K562 (cell line): ENCODE data around the gene TBL1XR1. TPM values are rescaled to one million over a fixed set of nuclear protein-coding genes. Genes with fewer than 3 reads are reported as not detected.

Source experiments
- ATAC-seq: fragments of 200-7000 bp; cut with Tn5 transposase; 3 replicates; pipeline ENCODE4 v1.9.1; 2020; ENCODE audit warnings: moderate library complexity
- BruUV-seq: library from RNA; stranded (reverse); fragments of 400-500 nt; replicated peaks from 2 replicates; lab custom pipeline; 2021; lab: Mats Ljungman, UMichigan
- CTCF ChIA-PET: fragments of 300-600 bp; formaldehyde crosslinking; extraction: SDS; loops from one replicate; lab custom pipeline; 2021; ENCODE audit warnings: low intra/inter-chr PET ratio; lab: Yijun Ruan, JAX
- POLR2A ChIA-PET: fragments of 300-600, 350-650 bp; sonication (Branson Sonifier 250); formaldehyde crosslinking; extraction: SDS; loops from one replicate; lab custom pipeline; 2021; ENCODE audit warnings: antibody characterized with exemption, inconsistent platforms; lab: Yijun Ruan, JAX
- DNase-seq, 4 experiments: peaks; one replicate each; pipeline versions ENCODE4 v3.0.0 to v3.0.0-alpha.2; 2011 to 2018; ENCODE audit warnings: low spot score in 3 of 4, mixed read lengths in 3 of 4; ENCODE audit errors: extremely low read depth in 1 of 4
- FAIRE-seq: peaks from 2 replicates; lab custom pipeline; 2011; peaks lifted over from hg19 to GRCh38; lab: Jason Lieb, UNC
- H2AFZ ChIP-seq: 2 replicates; pipeline ENCODE4 v1.6.0; 2011; ENCODE audit warnings: low read depth, low read length, control low read depth, inconsistent platforms
- H3K27ac ChIP-seq: fragments of 200-600 bp; 3 replicates; pipeline ENCODE4 v1.8.0; 2011; ENCODE audit warnings: low read depth, mild to moderate bottlenecking, control low read depth, inconsistent platforms, low read length, moderate library complexity, mixed read lengths; ENCODE audit errors: extremely low read depth
- H3K27me3 ChIP-seq, 2 experiments: fragments of 300-600 bp in 1 of 2; 2 replicates in 1 of 2; 3 replicates in 1 of 2; pipeline versions ENCODE4 v1.6.0 to v1.8.0; 2011; ENCODE audit warnings: inconsistent platforms in 2 of 2, low read length in 2 of 2, mild to moderate bottlenecking in 1 of 2, mixed read lengths in 1 of 2, moderate library complexity in 1 of 2; ENCODE audit not compliant: control insufficient read depth in 2 of 2, insufficient read depth in 2 of 2
- H3K36me3 ChIP-seq: fragments of 300-600 bp; 3 replicates; pipeline ENCODE4 v1.8.0; 2011; ENCODE audit warnings: mild to moderate bottlenecking, low read length, inconsistent platforms; ENCODE audit not compliant: control insufficient read depth, insufficient read depth
- H3K4me1 ChIP-seq, 2 experiments: fragments of 200-600 bp in 1 of 2; replicated peaks in 1 of 2; 2 replicates in 1 of 2; 3 replicates in 1 of 2; pipeline versions ENCODE4 v1.5.1 to v1.8.0; 2011; ENCODE audit warnings: inconsistent platforms in 2 of 2, low read length in 2 of 2, mild to moderate bottlenecking in 1 of 2, mixed read lengths in 1 of 2, moderate library complexity in 1 of 2; ENCODE audit not compliant: control insufficient read depth in 2 of 2, insufficient read depth in 2 of 2
- H3K4me2 ChIP-seq: 2 replicates; pipeline ENCODE4 v1.6.1; 2011; ENCODE audit warnings: low read length, control low read depth, inconsistent platforms, mixed read lengths; ENCODE audit not compliant: insufficient read depth
- H3K4me3 ChIP-seq: fragments of 200-600 bp; sonication (generic), shearing (Covaris generic); 2 replicates; pipeline ENCODE4 v1.5.1; 2016; ENCODE audit warnings: control low read depth, inconsistent platforms
- H3K79me2 ChIP-seq: fragments of 200-600 bp; 3 replicates; pipeline ENCODE4 v1.8.0; 2011; ENCODE audit warnings: low read length, inconsistent platforms; ENCODE audit not compliant: control insufficient read depth, insufficient read depth
- H3K9ac ChIP-seq, 2 experiments: 2 replicates each; pipeline versions ENCODE4 v1.6.0 to v1.6.1; 2011; ENCODE audit warnings: low read depth in 2 of 2, low read length in 2 of 2, control low read depth in 1 of 2, inconsistent platforms in 1 of 2, mild to moderate bottlenecking in 1 of 2, mixed read lengths in 1 of 2; ENCODE audit not compliant: insufficient read depth in 1 of 2
- H3K9me1 ChIP-seq: one replicate; pipeline ENCODE4 v1.6.0; 2011; ENCODE audit warnings: inconsistent platforms, mild to moderate bottlenecking, low read length, moderate library complexity; ENCODE audit not compliant: control insufficient read depth, insufficient read depth
- H3K9me3 ChIP-seq: replicated peaks from 2 replicates; pipeline ENCODE4 v1.5.1; 2011; ENCODE audit warnings: low read depth, low read length, inconsistent platforms; ENCODE audit not compliant: control insufficient read depth, insufficient read depth
- H4K20me1 ChIP-seq: replicated peaks from 2 replicates; pipeline ENCODE4 v1.6.1; 2011; ENCODE audit warnings: low read length, inconsistent platforms, mixed read lengths; ENCODE audit not compliant: control insufficient read depth, insufficient read depth
- BRF1 ChIP-seq: IDR thresholded peaks from 3 replicates; pipeline ENCODE4 v1.6.1; 2011; ENCODE audit warnings: borderline replicate concordance, mild to moderate bottlenecking; ENCODE audit not compliant: insufficient read length; ENCODE audit errors: extremely low read depth
- DACH1 ChIP-seq: fragments of 450-650 bp; IDR thresholded peaks from 2 replicates; pipeline ENCODE4 v1.6.1; 2018; ENCODE audit not compliant: partially characterized antibody
- ERF ChIP-seq: fragments of 450-650 bp; formaldehyde crosslinking; IDR thresholded peaks from 2 replicates; pipeline ENCODE4 v1.4.0; 2020; ENCODE audit warnings: mild to moderate bottlenecking, mixed read lengths
- KDM5B ChIP-seq: fragments of 200-600 bp; sonication (generic); IDR thresholded peaks from 2 replicates; pipeline ENCODE4 v1.6.1; 2012; ENCODE audit warnings: low read depth, mild to moderate bottlenecking, moderate library complexity, low read length, control low read depth, inconsistent platforms; ENCODE audit not compliant: insufficient replicate concordance
- MAZ ChIP-seq, 2 experiments: fragments of 450-650 bp in 1 of 2; sonication (generic) in 1 of 2; formaldehyde crosslinking; IDR thresholded peaks in 1 of 2; conservative IDR thresholded peaks in 1 of 2; 2 replicates each; pipeline versions ENCODE4 v1.4.0 to v1.5.0; 2020; ENCODE audit warnings: mild to moderate bottlenecking in 1 of 2, missing genetic modification reagents in 1 of 2
- MEF2D ChIP-seq: conservative IDR thresholded peaks from 2 replicates; pipeline ENCODE4 v1.6.1; 2016; ENCODE audit warnings: low read depth, missing genetic modification characterization, missing compliant biosample characterization
- NFATC3 ChIP-seq: fragments of 450-650 bp; IDR thresholded peaks from 2 replicates; pipeline ENCODE4 v1.6.1; 2017; ENCODE audit warnings: mild to moderate bottlenecking
- POU5F1 ChIP-seq: fragments of 150-350 bp; IDR thresholded peaks from 2 replicates; pipeline ENCODE4 v1.6.1; 2014; ENCODE audit warnings: borderline replicate concordance, low read length, low read depth, mild to moderate bottlenecking; ENCODE audit not compliant: partially characterized antibody
- SAP30 ChIP-seq: fragments of 200-600 bp; sonication (generic); IDR thresholded peaks from 2 replicates; pipeline ENCODE4 v1.6.1; 2012; ENCODE audit warnings: borderline replicate concordance, low read depth, mild to moderate bottlenecking, moderate library complexity, low read length, control low read depth, inconsistent platforms; ENCODE audit not compliant: insufficient read depth, poor library complexity, severe bottlenecking
- ZC3H8 ChIP-seq: fragments of 450-650 bp; IDR thresholded peaks from 2 replicates; pipeline ENCODE4 v1.6.1; 2017
- ZEB2 ChIP-seq: fragments of 450-650 bp; IDR thresholded peaks from 2 replicates; pipeline ENCODE4 v1.6.1; 2016
- ZNF121 ChIP-seq: sonication (generic); formaldehyde crosslinking; conservative IDR thresholded peaks from 2 replicates; pipeline ENCODE4 v1.8.0; 2022; ENCODE audit warnings: missing genetic modification reagents
- ZNF764 ChIP-seq: fragments of 250-450 bp; sonication (Bioruptor Pico); IDR thresholded peaks from 2 replicates; pipeline ENCODE4 v1.4.0; 2020; ENCODE audit warnings: low read depth, mild to moderate bottlenecking, moderate library complexity
- WGBS: fragments of 100-300 bp; shearing (Covaris generic); methylation state at CpG from one replicate; pipeline ENCODE4 v1.1.6; 2016; ENCODE audit warnings: low coverage, mixed read lengths; ENCODE audit not compliant: insufficient coverage; ENCODE audit errors: missing lambda C conversion rate; 5-methylcytosine and 5-hydroxymethylcytosine counted together
- in situ Hi-C: fragments of 300-500 bp; cut with MboI; formaldehyde crosslinking; loops from 4 replicates; pipeline ENCODE4 v1.15.0; 2018; ENCODE audit warnings: inconsistent platforms, mixed read lengths
- intact Hi-C: fragments of 100-400 bp; cut with micrococcal nuclease; formaldehyde crosslinking; loops from 2 replicates; pipeline ENCODE4 v1.14.2; 2022
- polyA plus RNA-seq, 8 experiments: library from polyadenylated mRNA; depleted of rRNA in 4 of 8; stranded (reverse) in 5 of 8; unstranded in 3 of 8; fragments of >200 nt; fragmentation: Nextera tagmentation in 2 of 8; fragmentation: Illumina TruSeq in 1 of 8; extraction: Ambion mirVana in 2 of 8; extraction: Trizol in 1 of 8; gene quantifications; 2 replicates each; pipeline versions ENCODE4 v1.2.1 to v1.2.3, GENCODE V29; 2011 to 2014; ENCODE audit warnings: inconsistent platforms in 1 of 8, missing spikeins in 1 of 8
- total RNA-seq, 7 experiments: library from RNA; depleted of rRNA in 6 of 7; stranded (reverse); fragments of >200 nt in 6 of 7; fragmentation: Illumina TruSeq in 2 of 7; extraction: Trizol in 2 of 7; gene quantifications; 2 replicates each; pipeline versions ENCODE4 v1.2.1 to v1.2.3, GENCODE V29; 2011 to 2021; ENCODE audit warnings: low replicate concordance in 1 of 7
- TF ChIP-seq, protein P1 (sequence below): sonication (generic); formaldehyde crosslinking; IDR thresholded peaks from 2 replicates; pipeline ENCODE4 v1.8.0; 2022; ENCODE audit warnings: mild to moderate bottlenecking, missing genetic modification reagents
- TF ChIP-seq, protein P2 (sequence below): fragments of 450-650 bp; IDR thresholded peaks from 2 replicates; pipeline ENCODE4 v1.6.1; 2014; ENCODE audit warnings: low read depth, mild to moderate bottlenecking, moderate library complexity, borderline replicate concordance

Gene TBL1XR1
- total and polyA plus RNA-seq, 9 of the 15 experiments (the other 6 are each of a cell fraction or from before 2014, with no cell fraction given), result 19.6 to 171 (median 83.3) TPM

DNA sequence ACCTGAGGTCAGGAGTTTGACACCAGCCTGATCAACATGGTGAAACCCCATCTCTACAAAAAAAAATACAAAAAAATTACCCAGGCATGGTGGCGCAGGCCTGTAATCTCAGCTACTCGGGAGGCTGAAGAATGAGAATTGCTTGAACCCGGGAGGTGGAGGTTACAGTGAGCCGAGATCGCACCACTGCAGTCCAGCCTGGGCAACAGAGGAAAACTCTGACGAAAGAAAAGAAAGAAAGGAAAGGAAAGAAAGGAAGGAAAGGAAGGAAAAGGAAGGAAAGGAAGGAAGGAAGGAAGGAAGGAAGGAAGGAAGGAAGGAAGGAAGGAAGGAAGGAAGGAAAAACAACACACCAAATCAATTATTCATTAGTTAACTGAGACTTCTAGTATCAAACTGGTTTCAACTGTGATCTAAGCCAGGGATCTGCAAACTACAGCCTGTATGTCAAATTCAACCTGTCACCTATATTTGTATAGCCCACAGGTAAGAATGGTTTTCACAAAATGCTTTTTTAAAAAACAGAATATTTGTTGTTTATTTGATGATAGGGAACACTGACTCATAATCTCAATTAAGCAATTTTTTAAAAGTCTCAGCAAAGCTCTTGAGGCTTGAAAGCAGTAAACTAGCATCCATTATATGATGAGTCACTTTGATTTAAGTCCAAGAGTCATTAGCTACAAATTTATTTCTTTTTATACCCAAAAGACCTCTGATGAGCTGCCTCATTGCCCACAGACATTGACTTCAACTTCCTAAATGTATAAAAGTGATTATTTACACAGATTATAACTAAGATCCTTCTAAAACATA is 127.6 kb downstream of the TBL1XR1 start:
- ATAC-seq, result no peak
- no peaks in the 10 kb centered on the region; the same call in 1 of the 2 replicates for H4K20me1 ChIP-seq
- H3K4me1 ChIP-seq, result peaks cover 0 to 10% of the 10 kb centered on the region in 2 experiments; a peak in 1 of 5 replicates
- H3K9me3 ChIP-seq, result no peaks in the 10 kb centered on the region
- in situ Hi-C loops, result no loop called here
- no peak overlapping the region for H3K9ac ChIP-seq
- H3K27me3 ChIP-seq, result no peaks in the 10 kb centered on the region
- DNase-seq, result no peak
- POLR2A ChIA-PET, result interaction anchor here (0.8 kb wide), 1 partner anchor 132 kb away, joined by 3 read pairs; no protein-coding TSS in a partner anchor
- no peak for FAIRE-seq
- intact Hi-C loops, result loop anchor here (5.0 to 10.0 kb wide), 2 partner anchors 123 to 1315 kb away; no protein-coding TSS in a partner anchor
- no peak overlapping the region for H3K4me2 ChIP-seq
- no peaks in the 10 kb centered on the region for H3K9me1 ChIP-seq
- TF ChIP-seq, protein P1, sequence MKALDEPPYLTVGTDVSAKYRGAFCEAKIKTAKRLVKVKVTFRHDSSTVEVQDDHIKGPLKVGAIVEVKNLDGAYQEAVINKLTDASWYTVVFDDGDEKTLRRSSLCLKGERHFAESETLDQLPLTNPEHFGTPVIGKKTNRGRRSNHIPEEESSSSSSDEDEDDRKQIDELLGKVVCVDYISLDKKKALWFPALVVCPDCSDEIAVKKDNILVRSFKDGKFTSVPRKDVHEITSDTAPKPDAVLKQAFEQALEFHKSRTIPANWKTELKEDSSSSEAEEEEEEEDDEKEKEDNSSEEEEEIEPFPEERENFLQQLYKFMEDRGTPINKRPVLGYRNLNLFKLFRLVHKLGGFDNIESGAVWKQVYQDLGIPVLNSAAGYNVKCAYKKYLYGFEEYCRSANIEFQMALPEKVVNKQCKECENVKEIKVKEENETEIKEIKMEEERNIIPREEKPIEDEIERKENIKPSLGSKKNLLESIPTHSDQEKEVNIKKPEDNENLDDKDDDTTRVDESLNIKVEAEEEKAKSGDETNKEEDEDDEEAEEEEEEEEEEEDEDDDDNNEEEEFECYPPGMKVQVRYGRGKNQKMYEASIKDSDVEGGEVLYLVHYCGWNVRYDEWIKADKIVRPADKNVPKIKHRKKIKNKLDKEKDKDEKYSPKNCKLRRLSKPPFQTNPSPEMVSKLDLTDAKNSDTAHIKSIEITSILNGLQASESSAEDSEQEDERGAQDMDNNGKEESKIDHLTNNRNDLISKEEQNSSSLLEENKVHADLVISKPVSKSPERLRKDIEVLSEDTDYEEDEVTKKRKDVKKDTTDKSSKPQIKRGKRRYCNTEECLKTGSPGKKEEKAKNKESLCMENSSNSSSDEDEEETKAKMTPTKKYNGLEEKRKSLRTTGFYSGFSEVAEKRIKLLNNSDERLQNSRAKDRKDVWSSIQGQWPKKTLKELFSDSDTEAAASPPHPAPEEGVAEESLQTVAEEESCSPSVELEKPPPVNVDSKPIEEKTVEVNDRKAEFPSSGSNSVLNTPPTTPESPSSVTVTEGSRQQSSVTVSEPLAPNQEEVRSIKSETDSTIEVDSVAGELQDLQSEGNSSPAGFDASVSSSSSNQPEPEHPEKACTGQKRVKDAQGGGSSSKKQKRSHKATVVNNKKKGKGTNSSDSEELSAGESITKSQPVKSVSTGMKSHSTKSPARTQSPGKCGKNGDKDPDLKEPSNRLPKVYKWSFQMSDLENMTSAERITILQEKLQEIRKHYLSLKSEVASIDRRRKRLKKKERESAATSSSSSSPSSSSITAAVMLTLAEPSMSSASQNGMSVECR (CRISPR knock-in tag), result no peak
- TF ChIP-seq ZC3H8 (no peak), ERF (CRISPR knock-in tag) (no peak), ZEB2 (no peak), POU5F1 (no peak), BRF1 (no peak), SAP30 (no peak), ZNF764 (CRISPR knock-in tag) (no peak), ZNF121 (CRISPR knock-in tag) (no peak), MEF2D (tag) (no peak), MAZ (CRISPR knock-in tag; conservative IDR thresholded peaks at IDR 0.05 in 1 of 2, IDR thresholded peaks at IDR 0.05 in 1 of 2) (no peak), KDM5B (no peak), DACH1 (no peak), NFATC3 (no peak)
- TF ChIP-seq, protein P2, sequence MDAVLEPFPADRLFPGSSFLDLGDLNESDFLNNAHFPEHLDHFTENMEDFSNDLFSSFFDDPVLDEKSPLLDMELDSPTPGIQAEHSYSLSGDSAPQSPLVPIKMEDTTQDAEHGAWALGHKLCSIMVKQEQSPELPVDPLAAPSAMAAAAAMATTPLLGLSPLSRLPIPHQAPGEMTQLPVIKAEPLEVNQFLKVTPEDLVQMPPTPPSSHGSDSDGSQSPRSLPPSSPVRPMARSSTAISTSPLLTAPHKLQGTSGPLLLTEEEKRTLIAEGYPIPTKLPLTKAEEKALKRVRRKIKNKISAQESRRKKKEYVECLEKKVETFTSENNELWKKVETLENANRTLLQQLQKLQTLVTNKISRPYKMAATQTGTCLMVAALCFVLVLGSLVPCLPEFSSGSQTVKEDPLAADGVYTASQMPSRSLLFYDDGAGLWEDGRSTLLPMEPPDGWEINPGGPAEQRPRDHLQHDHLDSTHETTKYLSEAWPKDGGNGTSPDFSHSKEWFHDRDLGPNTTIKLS, result no peak
- TF ChIP-seq, all 486 proteins: peak for 0
- H3K27ac ChIP-seq, result no peak overlapping the region
- peaks cover 92% of the 10 kb centered on the region for H3K79me2 ChIP-seq
- BruUV-seq, result no TSS peak
- no peaks in the 10 kb centered on the region; the same call in 2 of the 3 replicates for H3K36me3 ChIP-seq
- WGBS, result 76% methylated on average over 4 of the region's 6 CpGs
- CTCF ChIA-PET, result no interaction called here
- H3K4me3 ChIP-seq, result no peak overlapping the region
- no peak overlapping the region for H2AFZ ChIP-seq
